Glutamatergic neuron (in vitro differentiated cells): Measurements from ENCODE around the gene KLRK1. TPM values are rescaled to one million over a fixed set of nuclear protein-coding genes. Genes with fewer than 3 reads are reported as not detected.

Source experiments
- DNase-seq: peaks from one replicate; pipeline ENCODE4 v3.0.0; 2022
- H3K27ac Mint-ChIP-seq: one replicate; pipeline ENCODE4 v1.8.0; 2020; ENCODE audit warnings: mild to moderate bottlenecking, mixed read lengths, inconsistent platforms; ENCODE audit not compliant: unreplicated experiment
- H3K27me3 Mint-ChIP-seq: one replicate; pipeline ENCODE4 v1.8.0; 2020; ENCODE audit warnings: mild to moderate bottlenecking, moderate library complexity, mixed read lengths, inconsistent platforms; ENCODE audit not compliant: unreplicated experiment
- H3K36me3 Mint-ChIP-seq: one replicate; pipeline ENCODE4 v1.8.0; 2020; ENCODE audit warnings: mild to moderate bottlenecking, mixed read lengths, inconsistent platforms; ENCODE audit not compliant: unreplicated experiment
- H3K4me1 Mint-ChIP-seq: one replicate; pipeline ENCODE4 v1.8.0; 2020; ENCODE audit warnings: mild to moderate bottlenecking, low read depth, mixed read lengths, inconsistent platforms; ENCODE audit not compliant: unreplicated experiment
- H3K4me3 Mint-ChIP-seq: one replicate; pipeline ENCODE4 v1.8.0; 2020; ENCODE audit warnings: mild to moderate bottlenecking, mixed read lengths, inconsistent platforms; ENCODE audit not compliant: unreplicated experiment
- H3K9me3 Mint-ChIP-seq: one replicate; pipeline ENCODE4 v1.8.0; 2020; ENCODE audit warnings: mild to moderate bottlenecking, moderate library complexity, mixed read lengths, inconsistent platforms; ENCODE audit not compliant: unreplicated experiment
- CTCF ChIP-seq: fragments of 200-600 bp; sonication (generic); IDR thresholded peaks from one replicate; pipeline ENCODE4 v1.5.0; 2021; ENCODE audit not compliant: partially characterized antibody, unreplicated experiment
- total RNA-seq: library from RNA; stranded (reverse); fragmentation: NEBNext Ultra II Directional; extraction: Animal tissue kit (Norgen Biotek cat#: 25700); gene quantifications from one replicate; pipeline ENCODE4 v1.2.1, GENCODE V29; 2021; ENCODE audit not compliant: unreplicated experiment

The KLRK1 gene
- total RNA-seq, 1 donor from 2014 or later: not detected

- Mint-ChIP-seq H3K4me1 (no peaks in the 10 kb centered on the region), H3K27ac (no peak overlapping the region), H3K27me3 (peaks cover 3% of the 10 kb centered on the region), H3K9me3 (peaks cover 2% of the 10 kb centered on the region), H3K36me3 (no peaks in the 10 kb centered on the region), H3K4me3 (no peak overlapping the region)
- DNase-seq: no peak
- no peak for TF ChIP-seq CTCF
Measured at GRCh38 chr12:10366875-10367274, 23.0 kb downstream of the KLRK1 start.

GRCh38 chr12:10365696-10366405 is 24.0 kb downstream of the KLRK1 start:
- H3K27me3 Mint-ChIP-seq: peaks cover 3% of the 10 kb centered on the region
- H3K4me1 Mint-ChIP-seq: peaks cover 1% of the 10 kb centered on the region
- no peak for TF ChIP-seq CTCF
- no peaks in the 10 kb centered on the region for H3K36me3 Mint-ChIP-seq
- no peak for DNase-seq
- H3K4me3 Mint-ChIP-seq: no peak overlapping the region
- no peak overlapping the region for H3K27ac Mint-ChIP-seq
- peaks cover 2% of the 10 kb centered on the region for H3K9me3 Mint-ChIP-seq

GRCh38 chr12:10364815-10365622 is 24.8 kb downstream of the KLRK1 start:
- no peak overlapping the region for H3K4me3 Mint-ChIP-seq

GRCh38 chr12:10363914-10364814 is 25.7 kb downstream of the KLRK1 start:
- peaks cover 2% of the 10 kb centered on the region for H3K4me1 Mint-ChIP-seq
- TF ChIP-seq CTCF: no peak
- no peak for DNase-seq
- H3K9me3 Mint-ChIP-seq: peaks cover 2% of the 10 kb centered on the region
- no peak overlapping the region for H3K27ac Mint-ChIP-seq
- H3K4me3 Mint-ChIP-seq: no peak overlapping the region
- H3K36me3 Mint-ChIP-seq: no peaks in the 10 kb centered on the region
- H3K27me3 Mint-ChIP-seq: peaks cover 2% of the 10 kb centered on the region

More at GRCh38 chr12:10364815-10365622, 24.8 kb downstream of the KLRK1 start:
- TF ChIP-seq CTCF: no peak
- Mint-ChIP-seq H3K27me3 (peaks cover 3% of the 10 kb centered on the region), H3K27ac (no peak overlapping the region), H3K4me1 (peaks cover 2% of the 10 kb centered on the region), H3K36me3 (no peaks in the 10 kb centered on the region), H3K9me3 (peaks cover 2% of the 10 kb centered on the region)
- DNase-seq: no peak
